Natural killer cell (primary cell): ENCODE measurements around the gene ABCG1. TPM values are rescaled to one million over a fixed set of nuclear protein-coding genes. Genes with fewer than 3 reads are reported as not detected.

ENCODE experiments used
- ATAC-seq, 3 donors: fragments of 150-1000 bp in 2 of 3; fragments of 200-7000 bp in 1 of 3; cut with Tn5 transposase; 1 replicate in 1 of 3; 2 replicates in 2 of 3; pipeline ENCODE4 v1.10.0; 2021; ENCODE audit warnings: mild to moderate bottlenecking in 2 of 3, moderate library complexity in 2 of 3
- DNase-seq, 2 donors: peaks; one replicate each; pipeline versions ENCODE4 v3.0.0 to v3.0.0-alpha.2; 2013 to 2021; ENCODE audit warnings: mixed read lengths in 1 of 2
- H3K27ac ChIP-seq: one replicate; pipeline ENCODE4 v1.5.1; 2013; ENCODE audit warnings: mild to moderate bottlenecking, low read length
- H3K27me3 ChIP-seq: one replicate; pipeline ENCODE4 v1.6.1; 2013; ENCODE audit warnings: low read length; ENCODE audit not compliant: control insufficient read depth, insufficient read depth
- H3K36me3 ChIP-seq: one replicate; pipeline ENCODE4 v1.6.1; 2013; ENCODE audit warnings: low read length; ENCODE audit not compliant: control insufficient read depth, insufficient read depth
- H3K4me1 ChIP-seq: one replicate; pipeline ENCODE4 v1.6.1; 2013; ENCODE audit warnings: low read length; ENCODE audit not compliant: control insufficient read depth, insufficient read depth
- H3K4me3 ChIP-seq: one replicate; pipeline ENCODE4 v1.5.1; 2013; ENCODE audit warnings: low read length
- H3K9me3 ChIP-seq: one replicate; pipeline ENCODE4 v1.6.1; 2013; ENCODE audit warnings: low read length; ENCODE audit not compliant: control insufficient read depth, insufficient read depth
- H3K27ac Mint-ChIP-seq, 2 donors: one replicate each; pipeline ENCODE4 v1.8.0; 2022; ENCODE audit warnings: mild to moderate bottlenecking in 2 of 2, mixed read lengths in 2 of 2, moderate library complexity in 1 of 2
- H3K27me3 Mint-ChIP-seq, 2 donors: one replicate each; pipeline ENCODE4 v1.8.0; 2022; ENCODE audit warnings: low read depth in 2 of 2, mixed read lengths in 2 of 2
- H3K36me3 Mint-ChIP-seq: one replicate; pipeline ENCODE4 v1.8.0; 2022; ENCODE audit warnings: mixed read lengths
- H3K4me1 Mint-ChIP-seq, 2 donors: one replicate each; pipeline ENCODE4 v1.8.0; 2022; ENCODE audit warnings: mixed read lengths in 2 of 2
- H3K4me3 Mint-ChIP-seq: one replicate; pipeline ENCODE4 v1.8.0; 2022; ENCODE audit warnings: mild to moderate bottlenecking, moderate library complexity, mixed read lengths
- H3K9me3 Mint-ChIP-seq, 2 donors: one replicate each; pipeline ENCODE4 v1.8.0; 2022; ENCODE audit warnings: mixed read lengths in 2 of 2
- CTCF ChIP-seq: fragments of 200-600 bp; IDR thresholded peaks from one replicate; pipeline ENCODE4 v1.8.0; 2022; ENCODE audit warnings: antibody characterized with exemption
- WGBS: methylation state at CpG from one replicate; pipeline ENCODE4 v1.1.7; 2013; ENCODE audit warnings: missing lambda C conversion rate; ENCODE audit not compliant: insufficient coverage; 5-methylcytosine and 5-hydroxymethylcytosine counted together
- intact Hi-C: fragments of 100-400 bp; cut with micrococcal nuclease; formaldehyde crosslinking; loops from one replicate; pipeline ENCODE4 v1.14.2; 2022
- total RNA-seq, 4 donors: library from RNA; stranded (reverse); fragments of 120-200 nt in 1 of 4; gene quantifications; one replicate each; pipeline versions ENCODE4 v1.2.3 to v1.2.4, GENCODE V29; 2013 to 2022

ABCG1 gene
- total RNA-seq, 3 donors from 2014 or later (not counting 1 experiment from before 2014, with no cell fraction given): 10.4 to 14.7 (median 13.8) TPM

- peaks cover 10 to 23% of the 10 kb centered on the region in 2 donors for H3K27me3 Mint-ChIP-seq
Observed at GRCh38 chr21:42302076-42302650, 83.2 kb downstream of the ABCG1 start.

GRCh38 chr21:42302794-42303193, 83.9 kb downstream of the ABCG1 start:
- no peaks in the 10 kb centered on the region for H3K9me3 Mint-ChIP-seq
- intact Hi-C loops: no loop called here
- H3K27me3 Mint-ChIP-seq: peaks cover 10 to 27% of the 10 kb centered on the region in 2 donors
- Histone ChIP-seq H3K27me3 (no peaks in the 10 kb centered on the region), H3K4me1 (peaks cover 9% of the 10 kb centered on the region), H3K9me3 (no peaks in the 10 kb centered on the region), H3K4me3 (no peak overlapping the region), H3K27ac (no peak overlapping the region), H3K36me3 (no peaks in the 10 kb centered on the region)
- H3K4me1 Mint-ChIP-seq: no peaks in the 10 kb centered on the region
- H3K4me3 Mint-ChIP-seq: no peak overlapping the region
- DNase-seq: no peak
- no peak overlapping the region for H3K27ac Mint-ChIP-seq
- 62% methylated on average over 7 of the region's 7 CpGs for WGBS
- ATAC-seq: no peak
- TF ChIP-seq CTCF: no peak
- no peaks in the 10 kb centered on the region for H3K36me3 Mint-ChIP-seq

More at GRCh38 chr21:42302076-42302650, 83.2 kb downstream of the ABCG1 start:
- Histone ChIP-seq H3K9me3 (no peaks in the 10 kb centered on the region), H3K4me3 (no peak overlapping the region), H3K27ac (no peak overlapping the region), H3K27me3 (no peaks in the 10 kb centered on the region), H3K36me3 (peaks cover 1% of the 10 kb centered on the region), H3K4me1 (peaks cover 9% of the 10 kb centered on the region)
- intact Hi-C loops: no loop called here
- H3K4me1 Mint-ChIP-seq: no peaks in the 10 kb centered on the region
- H3K4me3 Mint-ChIP-seq: no peak overlapping the region
- no peaks in the 10 kb centered on the region for H3K9me3 Mint-ChIP-seq
- DNase-seq: no peak
- no peak for TF ChIP-seq CTCF
- WGBS: 72% methylated on average over 12 of the region's 12 CpGs
- H3K36me3 Mint-ChIP-seq: no peaks in the 10 kb centered on the region
- no peak for ATAC-seq
- H3K27ac Mint-ChIP-seq: no peak overlapping the region

GRCh38 chr21:42303443-42303842, 84.5 kb downstream of the ABCG1 start:
- no peaks in the 10 kb centered on the region for H3K4me1 Mint-ChIP-seq
- H3K9me3 Mint-ChIP-seq: no peaks in the 10 kb centered on the region
- H3K27me3 Mint-ChIP-seq: peaks cover 11 to 27% of the 10 kb centered on the region in 2 donors
- no peak for TF ChIP-seq CTCF
- H3K36me3 ChIP-seq: no peaks in the 10 kb centered on the region
- peaks cover 9% of the 10 kb centered on the region for H3K4me1 ChIP-seq
- DNase-seq (no peak), ATAC-seq (no peak)
- no peak overlapping the region for H3K4me3 Mint-ChIP-seq
- H3K4me3 ChIP-seq: no peak overlapping the region
- H3K36me3 Mint-ChIP-seq: no peaks in the 10 kb centered on the region
- H3K27me3 ChIP-seq: no peaks in the 10 kb centered on the region
- no peaks in the 10 kb centered on the region for H3K9me3 ChIP-seq
- H3K27ac ChIP-seq: no peak overlapping the region
- WGBS: 82% methylated on average over 2 of the region's 3 CpGs
- H3K27ac Mint-ChIP-seq: no peak overlapping the region
- intact Hi-C loops: no loop called here
